ENCODE results near the gene FLRT1. TPM values are rescaled to one million over a fixed set of nuclear protein-coding genes. Genes with fewer than 3 reads are reported as not detected.

The FLRT1 gene
- total RNA-seq, 4 donors from 2014 or later, result not detected

- in situ Hi-C loops (cut with MboI; ENCODE audit: low sequenced_read_pairs in 4 of 4), result no loop called here
- Histone ChIP-seq H3K9me3 (no peaks in the 10 kb centered on the region), H3K27ac (no peak overlapping the region), H3K27me3 (no peaks in the 10 kb centered on the region), H3K4me3 (no peak overlapping the region), H3K36me3 (no peaks in the 10 kb centered on the region), H3K4me1 (peaks cover 9 to 19% of the 10 kb centered on the region in 2 donors)
- no peak for ATAC-seq
- intact Hi-C loops (cut with DNase I; ENCODE audit: low total_unique reads), result no loop called here
- DNase-seq, result no peak
- TF ChIP-seq CTCF (IDR thresholded peaks at IDR 0.05 in 4 of 5, conservative IDR thresholded peaks at IDR 0.05 in 1 of 5), result no peak
- no peak for TF ChIP-seq POLR2A (IDR thresholded peaks at IDR 0.05)
Observed at GRCh38 chr11:64067230-64067993, 31.7 kb downstream of the FLRT1 start.

- Histone ChIP-seq H3K27ac (no peak overlapping the region), H3K36me3 (no peaks in the 10 kb centered on the region), H3K4me1 (peaks cover 18 to 25% of the 10 kb centered on the region in 2 donors), H3K9me3 (no peaks in the 10 kb centered on the region), H3K27me3 (no peaks in the 10 kb centered on the region), H3K4me3 (no peak overlapping the region)
- DNase-seq, result no peak
- in situ Hi-C loops (cut with MboI; ENCODE audit: low sequenced_read_pairs in 4 of 4), result no loop called here
- intact Hi-C loops (cut with DNase I; ENCODE audit: low total_unique reads), result no loop called here
- ATAC-seq, result no peak
- no peak for TF ChIP-seq CTCF (IDR thresholded peaks at IDR 0.05 in 4 of 5, conservative IDR thresholded peaks at IDR 0.05 in 1 of 5)
- TF ChIP-seq POLR2A (IDR thresholded peaks at IDR 0.05), result no peak
Observed at GRCh38 chr11:64068705-64069400, 33.1 kb downstream of the FLRT1 start.

DNA sequence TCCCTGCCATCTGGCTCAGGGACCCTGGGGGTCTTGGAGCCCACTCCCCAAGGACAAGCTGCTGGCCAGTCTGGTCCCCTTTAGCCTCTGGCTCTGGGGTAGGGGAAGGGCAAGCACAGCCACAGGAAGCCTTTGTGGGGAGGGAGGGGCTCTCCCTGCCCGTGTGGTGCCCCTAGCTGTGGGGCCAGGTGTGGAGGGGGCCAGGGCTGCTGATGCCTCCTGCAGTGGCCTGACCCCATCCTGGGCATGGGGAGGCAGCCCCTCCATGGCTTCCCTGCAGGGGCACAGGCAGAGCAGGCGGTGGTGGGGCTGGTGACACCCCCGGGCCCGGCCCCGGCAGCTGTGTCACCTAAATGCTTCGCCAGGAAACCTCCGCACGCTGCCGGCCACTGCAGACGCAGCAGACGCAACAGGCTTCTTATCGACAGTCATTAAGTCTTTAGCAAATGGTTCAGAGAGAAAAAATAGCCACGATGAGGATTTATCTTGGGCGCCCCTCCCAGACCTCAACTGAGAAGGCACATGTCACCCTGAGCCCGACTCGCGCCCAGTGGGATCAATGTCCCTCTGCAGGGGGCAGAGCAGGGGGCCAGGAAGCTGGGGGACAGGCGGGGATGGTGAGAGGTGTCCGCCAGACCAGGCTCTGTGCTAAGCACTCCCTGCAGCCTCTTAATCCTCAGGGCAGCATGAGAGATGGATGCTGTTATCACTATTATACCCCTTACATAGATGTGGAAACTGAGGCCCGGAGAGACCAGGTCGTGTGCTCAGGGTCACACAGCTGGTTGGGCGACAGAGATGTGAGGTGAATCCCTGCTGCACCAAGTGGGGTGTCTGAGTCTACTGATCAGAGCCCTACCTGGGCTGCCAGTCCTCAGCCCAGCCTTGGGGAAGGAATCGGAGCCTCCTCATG is 33.9 kb downstream of the FLRT1 start:
- H3K27ac ChIP-seq, result no peak overlapping the region
- H3K4me1 ChIP-seq, result peaks cover 21 to 25% of the 10 kb centered on the region in 2 donors
- H3K4me3 ChIP-seq, result no peak overlapping the region
- H3K36me3 ChIP-seq, result no peaks in the 10 kb centered on the region
- intact Hi-C loops (cut with DNase I; ENCODE audit: low total_unique reads), result no loop called here
- no peaks in the 10 kb centered on the region for H3K9me3 ChIP-seq
- no peak for TF ChIP-seq POLR2A (IDR thresholded peaks at IDR 0.05)
- no peak for TF ChIP-seq CTCF (IDR thresholded peaks at IDR 0.05 in 4 of 5, conservative IDR thresholded peaks at IDR 0.05 in 1 of 5)
- in situ Hi-C loops (cut with MboI; ENCODE audit: low sequenced_read_pairs in 4 of 4), result no loop called here
- ATAC-seq (no peak), DNase-seq (no peak)
- H3K27me3 ChIP-seq, result no peaks in the 10 kb centered on the region

GRCh38 chr11:64070314-64070681 is 34.6 kb downstream of the FLRT1 start:
- intact Hi-C loops (cut with DNase I; ENCODE audit: low total_unique reads), result no loop called here
- Histone ChIP-seq H3K36me3 (no peaks in the 10 kb centered on the region), H3K4me3 (no peak overlapping the region), H3K9me3 (no peaks in the 10 kb centered on the region), H3K4me1 (peaks cover 14 to 28% of the 10 kb centered on the region in 2 donors), H3K27me3 (no peaks in the 10 kb centered on the region), H3K27ac (no peak overlapping the region)
- no peak for ATAC-seq
- in situ Hi-C loops (cut with MboI; ENCODE audit: low sequenced_read_pairs in 4 of 4), result no loop called here
- no peak for DNase-seq
- no peak for TF ChIP-seq POLR2A (IDR thresholded peaks at IDR 0.05)
- no peak for TF ChIP-seq CTCF (IDR thresholded peaks at IDR 0.05 in 4 of 5, conservative IDR thresholded peaks at IDR 0.05 in 1 of 5)

Data from gastrocnemius medialis (tissue), 4 donors.